ENCODE results near the gene ITPKB.

- TF ChIP-seq CTCF (IDR thresholded peaks at IDR 0.05) = no peak
- TF ChIP-seq POLR2A (IDR thresholded peaks at IDR 0.05) = no peak
Measured at GRCh38 chr1:226699166-226699565, 39.9 kb downstream of the ITPKB start.
